ENCODE measurements around the gene PGK2. TPM values are rescaled to one million over a fixed set of nuclear protein-coding genes. Genes with fewer than 3 reads are reported as not detected.

Gene PGK2
- total RNA-seq = 10 to 100 TPM in 1 of 2 donors, not detected in 1; 12.4 TPM

DNA sequence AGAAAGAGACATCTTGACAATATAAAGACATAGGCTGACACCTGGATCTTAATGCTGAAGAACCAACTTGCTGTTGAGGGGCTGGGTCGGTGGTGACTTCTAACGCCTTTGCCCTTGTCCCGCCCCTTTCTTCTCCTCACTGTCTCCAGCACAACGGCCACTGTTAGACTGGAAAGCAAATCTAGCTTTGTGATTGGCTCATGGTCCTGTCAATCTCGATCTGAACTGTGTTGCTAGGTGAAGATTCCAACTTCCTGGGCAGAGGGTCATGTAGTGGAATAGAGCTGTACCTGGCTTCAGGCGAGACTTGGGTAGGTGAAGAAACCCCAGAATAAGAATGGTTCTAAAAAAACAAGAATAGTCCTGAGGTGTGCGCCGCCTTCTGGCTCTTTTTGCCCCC, at the start of gene PGK2:
Gene PGK2 (minus strand): TSS at position 110 of the 400 bp plus-strand sequence. CDS start 98 bp downstream, at position 12.
- Histone ChIP-seq H3K27ac (no peak within 1 kb of the TSS), H3K9me3 (no peaks in the 10 kb centered on the region), H3K36me3 (no peaks in the 10 kb centered on the region), H3K4me1 (replicated peaks) (no peaks in the 10 kb centered on the region), H3K4me3 (no peak within 1 kb of the TSS), H3K27me3 (replicated peaks; ENCODE audit: insufficient read depth) (no peaks in the 10 kb centered on the region)
- 92% methylated on average over 8 of the region's 8 CpGs for WGBS
- no peak for DNase-seq (ENCODE audit: low spot score)
- TF ChIP-seq POLR2AphosphoS5 (IDR thresholded peaks at IDR 0.05) (no peak), POLR2A (IDR thresholded peaks at IDR 0.05) (no peak)
- TF ChIP-seq, protein P1, sequence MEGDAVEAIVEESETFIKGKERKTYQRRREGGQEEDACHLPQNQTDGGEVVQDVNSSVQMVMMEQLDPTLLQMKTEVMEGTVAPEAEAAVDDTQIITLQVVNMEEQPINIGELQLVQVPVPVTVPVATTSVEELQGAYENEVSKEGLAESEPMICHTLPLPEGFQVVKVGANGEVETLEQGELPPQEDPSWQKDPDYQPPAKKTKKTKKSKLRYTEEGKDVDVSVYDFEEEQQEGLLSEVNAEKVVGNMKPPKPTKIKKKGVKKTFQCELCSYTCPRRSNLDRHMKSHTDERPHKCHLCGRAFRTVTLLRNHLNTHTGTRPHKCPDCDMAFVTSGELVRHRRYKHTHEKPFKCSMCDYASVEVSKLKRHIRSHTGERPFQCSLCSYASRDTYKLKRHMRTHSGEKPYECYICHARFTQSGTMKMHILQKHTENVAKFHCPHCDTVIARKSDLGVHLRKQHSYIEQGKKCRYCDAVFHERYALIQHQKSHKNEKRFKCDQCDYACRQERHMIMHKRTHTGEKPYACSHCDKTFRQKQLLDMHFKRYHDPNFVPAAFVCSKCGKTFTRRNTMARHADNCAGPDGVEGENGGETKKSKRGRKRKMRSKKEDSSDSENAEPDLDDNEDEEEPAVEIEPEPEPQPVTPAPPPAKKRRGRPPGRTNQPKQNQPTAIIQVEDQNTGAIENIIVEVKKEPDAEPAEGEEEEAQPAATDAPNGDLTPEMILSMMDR (IDR thresholded peaks at IDR 0.05) = no peak
- intact Hi-C loops (cut with DNase I) = no loop called here

DNA sequence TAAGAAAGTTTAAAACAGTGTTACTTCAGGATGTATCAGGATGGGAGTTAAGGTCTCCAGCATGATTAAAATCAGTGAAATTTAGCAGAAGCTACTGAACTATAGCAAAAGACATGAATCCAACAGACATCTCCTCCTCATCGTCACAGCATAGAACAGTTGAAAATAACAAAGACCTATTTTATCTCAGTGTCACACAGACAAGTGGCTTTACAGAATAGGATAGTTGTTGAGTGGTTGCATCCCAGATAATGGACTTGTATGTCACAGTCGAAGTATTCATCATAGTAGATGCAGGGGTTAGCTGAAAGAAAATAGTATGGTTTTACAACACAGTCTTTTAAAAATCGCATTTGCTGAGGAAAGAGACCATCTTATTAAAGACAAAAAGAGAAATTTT, 48.1 kb upstream of the PGK2 start:
- Histone ChIP-seq H3K4me3 (no peak overlapping the region), H3K36me3 (no peaks in the 10 kb centered on the region), H3K9me3 (no peaks in the 10 kb centered on the region), H3K4me1 (replicated peaks) (no peaks in the 10 kb centered on the region), H3K27ac (no peak overlapping the region), H3K27me3 (replicated peaks; ENCODE audit: insufficient read depth) (no peaks in the 10 kb centered on the region)
- no peak for DNase-seq (ENCODE audit: low spot score)
- intact Hi-C loops (cut with DNase I) = no loop called here
- WGBS = 69% methylated on average over 3 of the region's 3 CpGs
- TF ChIP-seq POLR2AphosphoS5 (IDR thresholded peaks at IDR 0.05) = no peak
- TF ChIP-seq, protein P1 (IDR thresholded peaks at IDR 0.05) = no peak
- TF ChIP-seq POLR2A (IDR thresholded peaks at IDR 0.05) = no peak

DNA sequence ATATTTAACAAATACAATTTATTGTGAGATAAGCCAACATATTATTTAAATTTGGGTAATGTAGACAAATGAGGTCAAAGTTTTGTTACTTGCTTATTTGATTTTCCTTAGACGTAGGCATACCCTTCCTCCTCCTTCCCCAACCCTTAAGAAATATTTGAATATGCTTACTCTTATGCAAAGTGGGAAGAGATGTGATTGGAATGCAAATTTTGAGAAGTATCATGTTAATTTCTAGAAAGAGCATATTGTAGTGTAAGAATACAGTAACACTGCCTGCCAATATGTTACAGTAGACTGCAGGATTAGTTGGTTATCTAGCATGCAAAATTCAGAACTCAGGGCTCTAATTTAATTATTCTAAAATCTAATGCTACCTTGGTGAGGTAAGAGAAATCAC, 46.3 kb upstream of the PGK2 start:
- no peak overlapping the region for H3K4me3 ChIP-seq
- 79% methylated on average over 1 of the region's 1 CpG for WGBS
- intact Hi-C loops (cut with DNase I) = no loop called here
- H3K36me3 ChIP-seq = no peaks in the 10 kb centered on the region
- no peak overlapping the region for H3K27ac ChIP-seq
- H3K27me3 ChIP-seq (replicated peaks; ENCODE audit: insufficient read depth) = no peaks in the 10 kb centered on the region
- TF ChIP-seq POLR2AphosphoS5 (IDR thresholded peaks at IDR 0.05) (no peak), POLR2A (IDR thresholded peaks at IDR 0.05) (no peak)
- TF ChIP-seq, protein P1 (IDR thresholded peaks at IDR 0.05) = no peak
- DNase-seq (ENCODE audit: low spot score) = no peak
- no peaks in the 10 kb centered on the region for H3K4me1 ChIP-seq (replicated peaks)
- no peaks in the 10 kb centered on the region for H3K9me3 ChIP-seq

DNA sequence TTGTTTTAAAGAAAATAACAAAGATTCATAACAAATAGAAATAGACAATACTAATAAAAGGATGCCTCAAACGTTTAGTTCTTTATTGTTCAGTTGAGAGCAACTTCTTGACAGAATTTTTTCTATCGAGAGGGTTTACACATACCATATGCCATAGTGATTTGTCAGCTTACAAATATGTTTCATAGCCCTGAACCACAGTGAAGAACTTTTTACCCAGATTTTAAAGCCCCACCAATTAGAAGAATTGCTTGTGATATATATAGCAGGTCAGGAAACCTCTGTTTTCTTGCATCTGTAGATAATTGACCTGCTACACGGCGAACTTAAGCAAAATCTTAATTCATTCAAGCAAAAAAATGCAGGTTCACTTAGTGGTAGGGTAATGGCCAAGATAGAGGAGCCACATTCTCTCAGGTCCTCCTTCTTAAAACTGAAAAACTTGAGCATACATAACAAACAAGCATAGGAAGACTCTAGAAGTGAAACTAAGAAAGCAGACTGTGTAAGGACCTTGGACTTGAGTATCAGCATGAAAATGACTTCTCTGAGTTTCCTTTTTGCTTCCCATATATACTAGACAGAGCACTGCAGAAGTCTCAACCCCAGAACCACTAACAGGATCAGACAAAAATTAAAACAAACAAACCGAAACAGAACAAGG, 39.8 kb upstream of the PGK2 start:
- H3K27ac ChIP-seq = no peak overlapping the region
- H3K9me3 ChIP-seq = no peaks in the 10 kb centered on the region
- intact Hi-C loops (cut with DNase I) = no loop called here
- H3K4me3 ChIP-seq = no peak overlapping the region
- H3K4me1 ChIP-seq (replicated peaks) = no peaks in the 10 kb centered on the region
- H3K36me3 ChIP-seq = no peaks in the 10 kb centered on the region
- no peaks in the 10 kb centered on the region for H3K27me3 ChIP-seq (replicated peaks; ENCODE audit: insufficient read depth)
- TF ChIP-seq, protein P1 (IDR thresholded peaks at IDR 0.05) = no peak
- no peak for TF ChIP-seq POLR2AphosphoS5 (IDR thresholded peaks at IDR 0.05)
- no peak for TF ChIP-seq POLR2A (IDR thresholded peaks at IDR 0.05)
- DNase-seq (ENCODE audit: low spot score) = no peak
- 68% methylated on average over 5 of the region's 5 CpGs for WGBS

DNA sequence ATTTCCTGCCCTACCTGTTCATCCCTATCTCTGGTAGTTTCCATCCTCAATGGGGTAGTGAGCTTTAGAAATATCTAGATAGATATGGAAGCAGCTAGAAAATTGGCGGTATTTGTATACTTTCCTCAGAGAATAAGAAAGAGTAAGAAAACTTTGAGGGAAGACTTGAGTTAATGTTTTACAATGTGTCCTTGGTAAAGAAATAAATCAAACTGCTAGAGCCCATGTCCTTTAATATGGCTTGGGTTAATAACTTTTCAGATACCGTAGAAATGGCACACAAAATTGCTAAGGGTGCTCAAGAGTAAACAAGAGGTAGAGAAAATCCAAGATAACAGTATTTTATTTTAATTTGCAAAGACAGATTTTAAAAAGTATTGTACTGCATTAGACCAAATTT, 28.1 kb upstream of the PGK2 start:
- TF ChIP-seq POLR2A (IDR thresholded peaks at IDR 0.05) (no peak), POLR2AphosphoS5 (IDR thresholded peaks at IDR 0.05) (no peak)
- TF ChIP-seq, protein P1 (IDR thresholded peaks at IDR 0.05) = no peak
- DNase-seq (ENCODE audit: low spot score) = no peak
- Histone ChIP-seq H3K27ac (no peak overlapping the region), H3K36me3 (no peaks in the 10 kb centered on the region), H3K4me1 (replicated peaks) (no peaks in the 10 kb centered on the region), H3K27me3 (replicated peaks; ENCODE audit: insufficient read depth) (no peaks in the 10 kb centered on the region), H3K4me3 (no peak overlapping the region), H3K9me3 (no peaks in the 10 kb centered on the region)
- intact Hi-C loops (cut with DNase I) = no loop called here
- 61% methylated on average over 2 of the region's 2 CpGs for WGBS
